Kidney glomerular epithelial cell (primary cell): ENCODE data around the gene HDLBP.

Experiments
- DNase-seq: peaks from one replicate; lab custom pipeline; 2025; lab: John Stamatoyannopoulos, UW

HDLBP gene

DNA sequence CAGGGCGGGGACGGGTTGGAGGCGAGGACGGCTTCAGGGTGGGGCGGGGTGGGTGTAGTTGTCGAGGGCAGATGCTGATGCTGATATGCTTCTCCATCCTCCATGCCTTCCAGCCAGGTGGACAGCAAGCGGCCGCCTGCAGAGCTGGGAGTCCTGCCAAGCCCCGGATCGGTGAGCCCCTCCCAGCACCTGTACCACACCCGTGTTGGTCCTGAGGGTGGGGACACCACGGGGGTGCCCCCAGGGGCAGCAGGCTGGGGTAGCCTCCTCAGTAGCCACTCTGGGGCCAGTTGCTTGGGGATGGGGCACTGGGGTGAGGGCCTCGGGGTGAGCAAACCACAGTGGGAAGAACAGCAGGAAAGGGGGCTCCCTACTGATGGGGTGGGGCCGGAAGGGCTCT lies 124.4 kb downstream of the HDLBP start:
- no peak for DNase-seq

DNA sequence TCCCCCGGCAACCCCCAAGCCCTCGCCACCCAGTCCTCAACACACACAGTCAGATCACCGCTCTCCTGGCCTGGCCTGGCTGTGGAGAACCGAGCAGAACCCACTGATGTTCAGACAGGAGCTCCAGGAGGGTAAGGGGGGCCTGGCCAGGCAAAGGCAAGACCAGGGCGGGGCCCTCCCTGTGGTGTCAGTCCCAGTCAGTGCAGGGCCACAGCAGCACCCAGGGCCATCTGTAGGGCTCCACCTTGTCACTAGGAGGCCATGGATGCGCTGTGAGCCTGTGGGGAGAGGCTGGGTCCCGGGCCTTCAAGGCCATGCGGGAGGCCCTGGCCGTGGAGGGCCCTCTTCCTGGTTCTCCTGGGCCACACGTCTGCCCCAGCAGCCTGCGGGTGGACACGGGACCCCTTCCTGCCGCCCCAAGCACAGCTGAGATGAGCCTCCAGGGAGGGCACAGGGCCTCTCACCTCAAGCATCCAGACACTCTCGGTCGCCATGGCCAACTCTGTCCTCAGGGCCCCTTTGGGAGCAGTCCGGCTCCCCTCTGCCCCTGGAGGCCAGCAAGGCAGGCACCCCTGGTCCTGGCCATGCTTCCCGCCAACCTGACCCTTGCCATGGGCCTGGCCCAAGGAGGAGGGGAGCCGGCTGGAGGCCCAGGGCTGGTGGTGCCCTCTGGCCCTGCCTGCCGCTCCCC lies 125.0 kb downstream of the HDLBP start:
- no peak for DNase-seq

GRCh38 chr2:241189856-241190201 lies 125.6 kb downstream of the HDLBP start:
- DNase-seq = no peak

DNA sequence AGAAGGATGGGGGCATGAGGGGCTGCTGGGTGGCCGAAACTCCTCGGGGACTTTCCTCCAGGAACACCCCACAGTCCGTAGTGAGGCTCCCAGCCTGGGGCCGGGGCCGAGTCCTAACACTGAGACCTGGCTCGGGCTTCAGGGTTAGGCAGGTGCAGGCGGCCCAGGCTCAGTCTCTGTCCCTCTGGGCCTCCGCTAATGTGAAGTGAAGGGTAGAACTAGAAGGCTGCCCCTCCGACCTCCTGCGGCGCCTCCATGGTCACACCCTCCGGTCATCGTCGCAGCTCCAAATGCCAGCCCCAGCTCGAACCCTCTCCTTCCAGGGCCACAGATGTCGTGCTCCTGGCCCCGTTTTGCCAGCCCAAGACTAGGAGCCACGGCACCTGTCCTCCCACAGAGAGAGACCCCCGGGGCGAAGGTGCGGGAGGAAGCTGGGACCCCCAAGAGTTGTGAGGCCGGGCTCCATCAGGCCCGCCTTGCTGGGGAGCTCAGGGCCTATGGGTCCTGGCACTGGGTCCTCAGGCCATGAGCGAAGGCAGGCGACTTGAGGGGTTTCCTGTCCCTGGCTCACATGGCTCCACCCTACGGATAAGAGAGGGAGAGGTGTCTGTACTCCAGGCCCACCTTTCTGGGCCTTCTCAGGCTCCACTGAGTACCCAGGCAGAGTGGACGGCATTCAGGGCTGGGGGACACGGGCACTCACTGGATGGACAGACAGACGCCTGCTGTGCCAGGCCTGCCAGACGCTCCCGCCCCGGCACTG lies 126.2 kb downstream of the HDLBP start:
- no peak for DNase-seq

GRCh38 chr2:241188361-241189092 lies 126.9 kb downstream of the HDLBP start, which contains the start of gene ANO7:
TSS of gene ANO7 (plus strand) at chr2:241188677. CDS start at chr2:241190064, 1,387 bp downstream.
- DNase-seq = no peak

- DNase-seq = no peak
These were observed 127.6 kb downstream of the HDLBP start for GRCh38 chr2:241187918-241188234.

DNA sequence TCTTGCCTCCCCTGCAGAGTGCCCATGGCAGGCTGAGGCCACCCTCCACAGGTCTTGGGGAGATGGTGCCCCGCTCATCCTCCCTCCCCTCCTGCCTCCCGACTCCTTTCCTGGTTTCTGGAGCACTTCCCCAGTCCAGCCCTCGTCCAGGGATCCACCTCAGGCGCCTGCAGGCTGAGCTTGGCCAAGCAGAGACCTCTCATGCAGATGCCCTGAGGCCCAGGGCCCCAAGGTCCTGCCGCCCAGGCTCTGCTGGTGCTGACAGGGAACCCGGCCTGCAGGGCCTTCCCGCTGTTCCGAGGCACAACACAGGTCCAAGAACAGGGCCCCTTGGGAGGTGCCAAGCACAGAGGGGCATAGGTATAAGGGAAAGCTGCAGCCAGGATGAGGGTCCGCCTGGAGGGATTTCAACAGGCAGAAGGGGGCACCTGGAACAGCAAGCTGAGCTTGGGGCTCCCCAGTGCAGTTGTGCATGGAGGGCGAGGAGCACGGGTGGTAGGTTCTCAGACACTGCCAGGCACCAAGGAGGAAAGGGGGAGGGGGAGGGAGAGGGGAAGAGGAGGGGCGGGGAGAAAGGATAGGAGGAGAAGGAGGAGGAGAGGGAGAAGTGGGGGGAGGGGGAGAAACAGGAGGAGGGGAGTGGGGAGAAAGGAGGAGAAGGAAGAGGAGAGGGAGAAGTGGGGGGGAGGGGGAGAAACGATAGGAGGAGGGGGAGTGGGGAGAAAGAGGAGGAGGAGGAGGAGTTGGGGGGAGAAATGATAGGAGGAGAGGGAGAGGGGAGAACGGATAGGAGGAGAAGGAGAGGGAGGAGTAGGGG lies 128.2 kb downstream of the HDLBP start:
- no peak for DNase-seq

DNA sequence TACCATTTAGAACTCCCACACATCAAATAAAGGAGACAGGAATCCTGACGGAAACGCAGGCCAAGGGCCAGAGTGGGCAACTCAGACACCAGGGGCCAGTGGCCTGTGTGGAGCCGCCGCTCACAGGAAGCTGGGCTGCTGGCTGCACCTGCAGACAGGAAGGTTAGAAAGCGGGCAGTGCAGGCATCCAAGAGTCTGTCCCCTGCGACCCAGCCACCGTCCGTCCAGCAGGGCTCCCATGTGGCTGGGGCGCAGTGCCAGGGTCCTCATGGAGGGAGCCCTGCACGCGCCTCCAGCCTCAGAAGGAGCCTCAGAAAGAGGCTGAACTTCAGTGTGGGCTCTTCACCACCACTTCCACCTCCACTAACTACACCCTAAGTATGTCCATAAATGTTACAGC lies 129.5 kb downstream of the HDLBP start:
- no peak for DNase-seq

DNA sequence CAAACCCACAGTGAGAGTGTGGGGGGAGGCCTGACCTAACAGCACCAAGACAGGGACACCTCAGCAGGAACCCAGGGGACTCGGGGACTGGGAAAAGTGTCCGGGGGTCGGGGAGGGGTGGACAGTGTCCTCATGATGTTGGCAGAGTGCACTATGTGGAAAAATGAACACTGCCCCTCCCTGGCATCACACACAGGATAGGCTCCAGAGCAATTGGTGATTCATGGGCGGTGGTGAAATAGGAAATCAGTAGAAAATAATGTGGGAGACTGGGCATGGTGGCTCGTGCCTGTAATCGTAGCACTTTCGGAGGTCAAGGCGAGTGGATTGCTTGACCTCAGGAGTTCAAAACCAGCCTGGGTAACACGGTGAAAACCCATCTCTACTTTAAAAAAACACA lies 130.6 kb downstream of the HDLBP start:
- DNase-seq = no peak

DNA sequence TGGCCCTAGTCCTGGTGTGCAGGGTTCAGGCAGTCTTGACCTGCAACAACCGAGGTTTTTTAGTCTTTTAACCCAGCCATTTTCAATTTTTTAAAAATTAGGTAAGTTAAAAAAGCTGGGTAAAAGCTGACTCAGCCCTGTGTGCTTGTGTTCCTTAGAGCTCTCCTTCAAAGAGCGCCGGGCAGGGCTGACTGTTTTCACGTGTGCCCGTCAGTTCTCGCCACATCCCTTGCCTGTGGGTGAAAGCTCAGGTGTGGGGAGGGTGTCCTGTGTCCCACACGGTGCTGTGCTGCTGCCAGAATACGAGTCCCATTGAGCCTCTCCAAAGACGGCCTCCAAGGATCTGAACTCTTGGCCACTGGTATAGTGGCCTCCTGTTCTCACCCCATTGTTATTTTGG lies 132.3 kb downstream of the HDLBP start:
- DNase-seq = no peak

DNA sequence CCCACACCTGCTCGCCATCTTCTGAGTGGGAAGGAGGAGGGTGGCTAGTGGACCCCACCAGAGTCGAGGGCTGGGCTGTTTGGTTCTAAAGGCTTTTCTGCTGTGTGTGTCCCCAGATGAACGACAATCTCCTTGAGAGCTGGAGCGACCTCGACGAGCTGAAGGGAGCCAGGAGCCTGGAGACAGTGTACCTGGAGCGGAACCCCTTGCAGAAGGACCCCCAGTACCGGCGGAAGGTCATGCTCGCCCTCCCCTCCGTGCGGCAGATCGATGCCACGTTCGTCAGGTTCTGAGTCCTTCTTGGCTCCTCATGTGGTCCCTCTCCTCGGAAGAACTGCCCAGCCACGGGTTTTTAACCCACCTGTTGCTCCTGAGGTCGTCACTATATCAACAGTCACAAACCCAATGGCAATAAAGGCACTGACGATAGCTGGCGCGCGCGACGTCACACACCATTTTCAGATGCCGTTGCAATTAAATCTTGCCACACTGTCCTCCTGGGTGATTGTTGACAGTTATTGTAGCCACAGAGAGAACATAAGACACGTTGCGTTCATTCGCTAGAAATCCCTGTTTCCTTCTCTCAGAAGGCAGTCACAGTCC lies 132.8 kb downstream of the HDLBP start:
- no peak for DNase-seq

GRCh38 chr2:241182126-241182525 lies 133.3 kb downstream of the HDLBP start:
- no peak for DNase-seq

DNA sequence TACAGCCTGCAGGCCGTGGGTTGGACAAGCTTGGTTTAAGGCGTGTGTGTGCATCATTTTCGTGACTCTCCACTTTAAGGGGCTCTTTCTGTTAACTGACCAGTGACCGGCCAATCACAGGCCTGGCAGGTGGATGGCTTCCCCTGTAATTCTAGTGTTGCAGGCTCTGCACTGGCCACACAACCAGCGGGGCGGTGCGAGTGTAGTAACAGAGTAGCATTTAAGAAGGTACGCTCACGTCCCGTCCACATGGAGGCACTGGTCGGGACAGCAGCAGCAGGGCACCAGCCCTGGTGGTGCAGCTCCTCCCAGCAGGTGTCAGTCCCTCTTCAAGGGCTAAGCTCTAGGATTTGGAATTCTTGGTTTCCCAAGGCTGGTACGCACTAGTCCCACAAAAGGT lies 135.0 kb downstream of the HDLBP start:
- no peak for DNase-seq

DNA sequence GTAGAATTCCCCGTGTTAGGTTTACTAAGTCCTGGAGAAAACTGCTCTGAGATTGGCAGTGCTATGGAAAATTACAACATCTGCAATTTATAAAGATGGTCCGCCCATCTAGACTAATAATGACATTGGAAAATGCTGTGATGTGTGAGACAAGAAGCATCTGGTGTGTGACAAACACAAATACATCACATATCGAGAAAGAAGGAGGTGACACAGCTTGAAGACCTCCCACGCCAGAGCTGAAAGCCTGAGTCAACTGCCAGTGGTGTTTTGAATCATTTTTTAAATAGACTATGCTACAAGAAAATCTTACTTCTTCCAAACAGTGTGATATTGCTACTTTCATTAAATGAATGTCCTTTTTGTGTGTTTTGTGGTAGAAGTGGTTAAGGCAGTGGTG lies 135.6 kb downstream of the HDLBP start:
- DNase-seq = no peak

DNA sequence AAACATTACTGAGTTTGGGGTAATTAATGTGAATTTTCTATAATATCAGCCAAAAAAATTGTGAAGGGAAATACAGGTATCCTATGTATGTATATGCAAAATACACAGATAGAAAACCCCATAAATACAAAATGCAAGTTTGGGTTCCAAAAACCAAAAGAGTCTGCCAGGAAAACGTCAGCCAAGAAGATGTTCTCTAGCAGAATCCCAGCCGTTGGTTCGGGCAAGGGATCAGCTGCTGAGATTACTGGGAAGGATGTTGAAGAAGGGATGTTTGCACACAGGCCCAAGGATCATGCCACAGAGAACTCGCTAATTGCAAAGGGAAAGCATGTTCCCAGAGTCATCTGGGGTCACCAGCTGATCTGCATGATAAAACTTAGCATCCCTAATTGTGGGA lies 136.5 kb downstream of the HDLBP start:
- no peak for DNase-seq

- no peak for DNase-seq
These were observed 137.7 kb downstream of the HDLBP start for GRCh38 chr2:241177526-241178334.
